Neural cell (in vitro differentiated cells): ENCODE measurements around the gene ESPL1.

Experiments
- CTCF ChIP-seq: fragments of 450-650 bp; IDR thresholded peaks from 2 replicates; pipeline ENCODE4 v1.5.1; 2014; ENCODE audit warnings: antibody characterized with exemption, mild to moderate bottlenecking, moderate library complexity; ENCODE audit not compliant: poor library complexity, severe bottlenecking
- EZH2 ChIP-seq: fragments of 200-600, 300-800 bp; shearing (Covaris generic), sonication (generic); IDR thresholded peaks from 2 replicates; pipeline ENCODE4 v1.6.1; 2014; ENCODE audit warnings: antibody characterized with exemption, low read length, borderline replicate concordance, mild to moderate bottlenecking; ENCODE audit not compliant: insufficient read depth, poor library complexity, severe bottlenecking

GRCh38 chr12:53258541-53259539 is 9.3 kb upstream of the ESPL1 start:
- TF ChIP-seq EZH2, result no peak
- no peak for TF ChIP-seq CTCF
